K562 (cell line): ENCODE results near the gene ATF4. TPM values are rescaled to one million over a fixed set of nuclear protein-coding genes. Genes with fewer than 3 reads are reported as not detected.

Source experiments
- CREB1 ChIP-seq, 2 experiments: sonication (generic) in 1 of 2; formaldehyde crosslinking in 1 of 2; IDR thresholded peaks; 2 replicates each; pipeline versions ENCODE4 v1.6.1 to v1.8.0; 2012 to 2022; ENCODE audit warnings: inconsistent platforms in 1 of 2, mild to moderate bottlenecking in 1 of 2, missing genetic modification reagents in 1 of 2, moderate library complexity in 1 of 2
- NCOR1 ChIP-seq: fragments of 450-650 bp; IDR thresholded peaks from 2 replicates; pipeline ENCODE4 v1.6.1; 2016; ENCODE audit warnings: mild to moderate bottlenecking, moderate library complexity
- PRPF4 ChIP-seq: fragments of 200-400 bp; formaldehyde crosslinking; IDR thresholded peaks from one replicate; pipeline ENCODE4 v1.6.1; 2017; ENCODE audit warnings: low read length, low read depth, mild to moderate bottlenecking; ENCODE audit not compliant: insufficient read depth, poor library complexity, severe bottlenecking
- ZBTB1 ChIP-seq: sonication (generic); formaldehyde crosslinking; IDR thresholded peaks from 2 replicates; pipeline ENCODE4 v1.8.1; 2023; ENCODE audit warnings: missing genetic modification reagents, low read depth, mild to moderate bottlenecking, borderline replicate concordance
- ZNF23 ChIP-seq: fragments of 250-450 bp; sonication (Bioruptor Pico); IDR thresholded peaks from 2 replicates; pipeline ENCODE4 v1.4.0; 2020; ENCODE audit warnings: mild to moderate bottlenecking
- ZNF318 ChIP-seq, 2 experiments: fragments of 450-650 bp; IDR thresholded peaks; 2 replicates each; pipeline ENCODE4 v1.6.1; 2016; ENCODE audit warnings: mild to moderate bottlenecking in 2 of 2, borderline replicate concordance in 1 of 2, low read depth in 1 of 2, moderate library complexity in 1 of 2
- ZNF780A ChIP-seq: fragments of 250-450 bp; sonication (Bioruptor Pico); IDR thresholded peaks from 2 replicates; pipeline ENCODE4 v1.5.0; 2021; ENCODE audit warnings: mild to moderate bottlenecking
- polyA plus RNA-seq, 8 experiments: library from polyadenylated mRNA; depleted of rRNA in 4 of 8; stranded (reverse) in 5 of 8; unstranded in 3 of 8; fragments of >200 nt; fragmentation: Nextera tagmentation in 2 of 8; fragmentation: Illumina TruSeq in 1 of 8; extraction: Ambion mirVana in 2 of 8; extraction: Trizol in 1 of 8; gene quantifications; 2 replicates each; pipeline versions ENCODE4 v1.2.1 to v1.2.3, GENCODE V29; 2011 to 2014; ENCODE audit warnings: inconsistent platforms in 1 of 8, missing spikeins in 1 of 8
- total RNA-seq, 7 experiments: library from RNA; depleted of rRNA in 6 of 7; stranded (reverse); fragments of >200 nt in 6 of 7; fragmentation: Illumina TruSeq in 2 of 7; extraction: Trizol in 2 of 7; gene quantifications; 2 replicates each; pipeline versions ENCODE4 v1.2.1 to v1.2.3, GENCODE V29; 2011 to 2021; ENCODE audit warnings: low replicate concordance in 1 of 7
- TF ChIP-seq, protein P1 (sequence below): fragments of 450-650 bp; IDR thresholded peaks from 2 replicates; pipeline ENCODE4 v1.6.1; 2016; ENCODE audit warnings: borderline replicate concordance
- TF ChIP-seq, protein P2 (sequence below): fragments of 250-450 bp; sonication (Bioruptor Pico); IDR thresholded peaks from 2 replicates; pipeline ENCODE4 v1.5.0; 2021; ENCODE audit warnings: mild to moderate bottlenecking, borderline replicate concordance

Gene ATF4
- total and polyA plus RNA-seq, 9 of the 15 experiments (the other 6 are each of a cell fraction or from before 2014, with no cell fraction given): 93.1 to 723 (median 355) TPM

- TF ChIP-seq NCOR1 (peak; percentile 48), ZNF780A (CRISPR knock-in tag) (no peak), CREB1 (IDR thresholded peaks at IDR 0.05) (peak; percentile 39; the same call in 1 of the 2 replicates), CREB1 (CRISPR knock-in tag; IDR thresholded peaks at IDR 0.05) (no peak; the same call in none of the 2 replicates), ZBTB1 (no peak; the same call in 1 of the 2 replicates), PRPF4 (peak; percentile 99), ZNF318 (IDR thresholded peaks at IDR 0.05; ENCODE audit: borderline replicate concordance in 1 of 2, low read depth in 1 of 2) (peak in 1 of 2 experiments; percentile 45; a peak in 1 of 4 replicates), ZNF23 (CRISPR knock-in tag) (no peak)
- TF ChIP-seq, protein P1, sequence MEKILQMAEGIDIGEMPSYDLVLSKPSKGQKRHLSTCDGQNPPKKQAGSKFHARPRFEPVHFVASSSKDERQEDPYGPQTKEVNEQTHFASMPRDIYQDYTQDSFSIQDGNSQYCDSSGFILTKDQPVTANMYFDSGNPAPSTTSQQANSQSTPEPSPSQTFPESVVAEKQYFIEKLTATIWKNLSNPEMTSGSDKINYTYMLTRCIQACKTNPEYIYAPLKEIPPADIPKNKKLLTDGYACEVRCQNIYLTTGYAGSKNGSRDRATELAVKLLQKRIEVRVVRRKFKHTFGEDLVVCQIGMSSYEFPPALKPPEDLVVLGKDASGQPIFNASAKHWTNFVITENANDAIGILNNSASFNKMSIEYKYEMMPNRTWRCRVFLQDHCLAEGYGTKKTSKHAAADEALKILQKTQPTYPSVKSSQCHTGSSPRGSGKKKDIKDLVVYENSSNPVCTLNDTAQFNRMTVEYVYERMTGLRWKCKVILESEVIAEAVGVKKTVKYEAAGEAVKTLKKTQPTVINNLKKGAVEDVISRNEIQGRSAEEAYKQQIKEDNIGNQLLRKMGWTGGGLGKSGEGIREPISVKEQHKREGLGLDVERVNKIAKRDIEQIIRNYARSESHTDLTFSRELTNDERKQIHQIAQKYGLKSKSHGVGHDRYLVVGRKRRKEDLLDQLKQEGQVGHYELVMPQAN: peak; percentile 84
- TF ChIP-seq, protein P2, sequence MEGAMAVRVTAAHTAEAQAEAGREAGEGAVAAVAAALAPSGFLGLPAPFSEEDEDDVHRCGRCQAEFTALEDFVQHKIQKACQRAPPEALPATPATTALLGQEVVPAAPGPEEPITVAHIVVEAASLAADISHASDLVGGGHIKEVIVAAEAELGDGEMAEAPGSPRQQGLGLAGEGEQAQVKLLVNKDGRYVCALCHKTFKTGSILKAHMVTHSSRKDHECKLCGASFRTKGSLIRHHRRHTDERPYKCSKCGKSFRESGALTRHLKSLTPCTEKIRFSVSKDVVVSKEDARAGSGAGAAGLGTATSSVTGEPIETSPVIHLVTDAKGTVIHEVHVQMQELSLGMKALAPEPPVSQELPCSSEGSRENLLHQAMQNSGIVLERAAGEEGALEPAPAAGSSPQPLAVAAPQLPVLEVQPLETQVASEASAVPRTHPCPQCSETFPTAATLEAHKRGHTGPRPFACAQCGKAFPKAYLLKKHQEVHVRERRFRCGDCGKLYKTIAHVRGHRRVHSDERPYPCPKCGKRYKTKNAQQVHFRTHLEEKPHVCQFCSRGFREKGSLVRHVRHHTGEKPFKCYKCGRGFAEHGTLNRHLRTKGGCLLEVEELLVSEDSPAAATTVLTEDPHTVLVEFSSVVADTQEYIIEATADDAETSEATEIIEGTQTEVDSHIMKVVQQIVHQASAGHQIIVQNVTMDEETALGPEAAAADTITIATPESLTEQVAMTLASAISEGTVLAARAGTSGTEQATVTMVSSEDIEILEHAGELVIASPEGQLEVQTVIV (CRISPR knock-in tag): no peak
Observed at GRCh38 chr22:39520226-39521105, at the start of gene ATF4 (continued).
